K562 (cell line): Measurements from ENCODE around the gene TBC1D5. TPM values are rescaled to one million over a fixed set of nuclear protein-coding genes. Genes with fewer than 3 reads are reported as not detected.
A peak's percentile ranks its signal among the peaks of the same experiment; 100 is the strongest.

Experiments used
- CEBPG ChIP-seq, 3 experiments: fragments of 200-800 bp in 1 of 3; sonication (Bioruptor generic) in 1 of 3; sonication (generic) in 1 of 3; formaldehyde crosslinking in 1 of 3; IDR thresholded peaks in 2 of 3; conservative IDR thresholded peaks in 1 of 3; 2 replicates each; pipeline versions ENCODE4 v1.6.1 to v1.8.0; 2016 to 2022; ENCODE audit warnings: missing compliant biosample characterization in 2 of 3, missing genetic modification characterization in 2 of 3, mild to moderate bottlenecking in 1 of 3, missing genetic modification reagents in 1 of 3
- CHAMP1 ChIP-seq: fragments of 450-650 bp; IDR thresholded peaks from 2 replicates; pipeline ENCODE4 v1.6.1; 2016; ENCODE audit warnings: mild to moderate bottlenecking
- CREBBP ChIP-seq: IDR thresholded peaks from one replicate; pipeline ENCODE4 v1.6.1; 2012; ENCODE audit warnings: low read depth, mild to moderate bottlenecking, control low read depth, inconsistent platforms, low read length
- FOS ChIP-seq: IDR thresholded peaks from 3 replicates; pipeline ENCODE4 v1.6.1; 2011; ENCODE audit not compliant: insufficient read length; ENCODE audit errors: extremely low read depth
- GTF2B ChIP-seq: IDR thresholded peaks from 2 replicates; pipeline ENCODE4 v1.6.1; 2011; ENCODE audit not compliant: insufficient read length; ENCODE audit errors: extremely low read depth
- HIVEP1 ChIP-seq: fragments of 250-450 bp; sonication (Bioruptor Pico); IDR thresholded peaks from 2 replicates; pipeline ENCODE4 v1.4.0; 2020; ENCODE audit warnings: mild to moderate bottlenecking
- NFXL1 ChIP-seq: fragments of 450-650 bp; formaldehyde crosslinking; IDR thresholded peaks from 2 replicates; pipeline ENCODE4 v1.4.0; 2021; ENCODE audit warnings: mild to moderate bottlenecking
- PBX2 ChIP-seq, 2 experiments: IDR thresholded peaks in 1 of 2; conservative IDR thresholded peaks in 1 of 2; 2 replicates each; pipeline ENCODE4 v1.6.1; 2016; ENCODE audit warnings: low read depth in 2 of 2, mild to moderate bottlenecking in 1 of 2, missing compliant biosample characterization in 1 of 2, missing genetic modification characterization in 1 of 2, moderate library complexity in 1 of 2
- RBFOX2 ChIP-seq: fragments of 200-400 bp; formaldehyde crosslinking; IDR thresholded peaks from 2 replicates; pipeline ENCODE4 v1.6.1; 2017; ENCODE audit warnings: low read depth, mild to moderate bottlenecking, low read length, moderate library complexity
- RBM39 ChIP-seq: fragments of 200-400 bp; formaldehyde crosslinking; optimal IDR thresholded peaks from 2 replicates; pipeline ENCODE3; 2018; ENCODE audit warnings: low read depth, low read length
- THRA ChIP-seq: fragments of 450-650 bp; IDR thresholded peaks from 2 replicates; pipeline ENCODE4 v1.6.1; 2017; ENCODE audit warnings: mild to moderate bottlenecking, moderate library complexity
- THRAP3 ChIP-seq: fragments of 450-650 bp; IDR thresholded peaks from 2 replicates; pipeline ENCODE4 v1.6.1; 2016; ENCODE audit warnings: mild to moderate bottlenecking, inconsistent platforms, borderline replicate concordance
- ZBTB7A ChIP-seq: IDR thresholded peaks from 2 replicates; pipeline ENCODE4 v1.6.1; 2011; ENCODE audit warnings: low read depth, mild to moderate bottlenecking, low read length, moderate library complexity, borderline replicate concordance; ENCODE audit not compliant: control insufficient read depth
- ZNF518B ChIP-seq: fragments of 250-450 bp; sonication (Bioruptor Pico); IDR thresholded peaks from 2 replicates; pipeline ENCODE4 v1.5.0; 2021; ENCODE audit warnings: mild to moderate bottlenecking, moderate library complexity
- ZNF707 ChIP-seq: fragments of 250-450 bp; sonication (Bioruptor Pico); conservative IDR thresholded peaks from 2 replicates; pipeline ENCODE4 v1.8.0; 2022; ENCODE audit warnings: inconsistent platforms, mild to moderate bottlenecking, moderate library complexity
- ZNF830 ChIP-seq: fragments of 250-450 bp; sonication (Bioruptor Pico); IDR thresholded peaks from 2 replicates; pipeline ENCODE4 v1.5.0; 2021; ENCODE audit warnings: mild to moderate bottlenecking
- polyA plus RNA-seq, 8 experiments: library from polyadenylated mRNA; depleted of rRNA in 4 of 8; stranded (reverse) in 5 of 8; unstranded in 3 of 8; fragments of >200 nt; fragmentation: Nextera tagmentation in 2 of 8; fragmentation: Illumina TruSeq in 1 of 8; extraction: Ambion mirVana in 2 of 8; extraction: Trizol in 1 of 8; gene quantifications; 2 replicates each; pipeline versions ENCODE4 v1.2.1 to v1.2.3, GENCODE V29; 2011 to 2014; ENCODE audit warnings: inconsistent platforms in 1 of 8, missing spikeins in 1 of 8
- total RNA-seq, 7 experiments: library from RNA; depleted of rRNA in 6 of 7; stranded (reverse); fragments of >200 nt in 6 of 7; fragmentation: Illumina TruSeq in 2 of 7; extraction: Trizol in 2 of 7; gene quantifications; 2 replicates each; pipeline versions ENCODE4 v1.2.1 to v1.2.3, GENCODE V29; 2011 to 2021; ENCODE audit warnings: low replicate concordance in 1 of 7

TBC1D5 gene
- total and polyA plus RNA-seq, 9 of the 15 experiments (the other 6 are each of a cell fraction or from before 2014, with no cell fraction given), result 2.9 to 38.1 (median 25.6) TPM

GRCh38 chr3:17740721-17741141, 1.7 kb downstream of the TBC1D5 start (continued):
- TF ChIP-seq ZNF518B (CRISPR knock-in tag) (no peak), CHAMP1 (no peak), ZBTB7A (no peak), HIVEP1 (CRISPR knock-in tag) (no peak), ZNF830 (CRISPR knock-in tag) (no peak), GTF2B (peak; percentile 24), FOS (no peak), THRAP3 (no peak), CREBBP (no peak), RBFOX2 (peak; percentile 32), CEBPG (CRISPR knock-in tag; IDR thresholded peaks at IDR 0.05) (no peak), CEBPG (tag; conservative IDR thresholded peaks at IDR 0.05 in 1 of 2, IDR thresholded peaks at IDR 0.05 in 1 of 2) (no peak), THRA (no peak), PBX2 (CRISPR knock-in tag; IDR thresholded peaks at IDR 0.05; ENCODE audit: low read depth) (no peak), PBX2 (tag; conservative IDR thresholded peaks at IDR 0.05; ENCODE audit: low read depth) (no peak), NFXL1 (CRISPR knock-in tag) (no peak), ZNF707 (CRISPR knock-in tag) (no peak), RBM39 (no peak)
